ENCODE measurements around the gene TCEA2.

Gene TCEA2

DNA sequence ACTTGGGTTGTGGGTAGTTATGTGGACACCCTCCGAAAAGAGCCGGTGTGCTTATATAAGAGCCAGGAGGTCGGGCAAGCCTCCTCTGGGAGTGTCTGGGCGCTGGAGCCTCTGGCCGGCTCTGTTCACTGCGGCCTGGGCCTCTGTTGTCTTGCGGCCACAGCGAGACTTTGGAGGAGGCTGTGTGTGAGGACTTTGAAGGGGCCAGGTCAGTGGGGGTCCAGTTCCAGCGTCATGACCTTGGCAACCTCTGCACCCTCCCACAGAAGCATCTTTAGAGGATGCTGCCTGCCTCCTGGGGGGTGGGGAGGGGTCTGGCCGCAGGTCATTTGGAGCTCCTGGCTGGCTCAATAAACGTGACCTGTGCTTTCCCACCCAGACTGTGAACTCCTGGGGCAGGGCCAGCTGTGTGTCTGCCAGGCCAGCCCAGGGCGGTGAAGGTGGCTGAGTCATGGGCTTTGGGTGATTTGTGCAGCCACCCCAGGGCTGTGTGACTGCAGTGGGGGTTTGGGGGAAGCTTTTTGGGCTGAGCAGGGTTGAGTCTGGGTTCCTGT lies 1.2 kb downstream of the TCEA2 start:
- Histone ChIP-seq H3F3A (ENCODE audit: insufficient read depth) (no peaks in the 10 kb centered on the region), H3K79me2 (ENCODE audit: insufficient read depth, low read length) (no peaks in the 10 kb centered on the region), H4K20me1 (ENCODE audit: low read depth, low read length) (no peaks in the 10 kb centered on the region), H2AFZ (ENCODE audit: low read depth, low read length, severe bottlenecking) (no peak overlapping the region), H3K4me2 (ENCODE audit: low read depth, low read length, poor library complexity, severe bottlenecking) (no peak overlapping the region), H3K36me3 (ENCODE audit: low read length) (no peaks in the 10 kb centered on the region), H3K9me3 (ENCODE audit: insufficient read depth, low read length) (no peaks in the 10 kb centered on the region), H3K4me3 (ENCODE audit: insufficient read depth, low read length, poor library complexity, severe bottlenecking) (no peak overlapping the region), H3K9me2 (replicated peaks; ENCODE audit: insufficient read depth, low read length) (no peaks in the 10 kb centered on the region), H3K27ac (ENCODE audit: low read depth, low read length) (no peak overlapping the region), H3K27me3 (ENCODE audit: low read length) (no peaks in the 10 kb centered on the region), H3K9ac (ENCODE audit: low read length) (no peak overlapping the region)
- TF ChIP-seq, protein P1, sequence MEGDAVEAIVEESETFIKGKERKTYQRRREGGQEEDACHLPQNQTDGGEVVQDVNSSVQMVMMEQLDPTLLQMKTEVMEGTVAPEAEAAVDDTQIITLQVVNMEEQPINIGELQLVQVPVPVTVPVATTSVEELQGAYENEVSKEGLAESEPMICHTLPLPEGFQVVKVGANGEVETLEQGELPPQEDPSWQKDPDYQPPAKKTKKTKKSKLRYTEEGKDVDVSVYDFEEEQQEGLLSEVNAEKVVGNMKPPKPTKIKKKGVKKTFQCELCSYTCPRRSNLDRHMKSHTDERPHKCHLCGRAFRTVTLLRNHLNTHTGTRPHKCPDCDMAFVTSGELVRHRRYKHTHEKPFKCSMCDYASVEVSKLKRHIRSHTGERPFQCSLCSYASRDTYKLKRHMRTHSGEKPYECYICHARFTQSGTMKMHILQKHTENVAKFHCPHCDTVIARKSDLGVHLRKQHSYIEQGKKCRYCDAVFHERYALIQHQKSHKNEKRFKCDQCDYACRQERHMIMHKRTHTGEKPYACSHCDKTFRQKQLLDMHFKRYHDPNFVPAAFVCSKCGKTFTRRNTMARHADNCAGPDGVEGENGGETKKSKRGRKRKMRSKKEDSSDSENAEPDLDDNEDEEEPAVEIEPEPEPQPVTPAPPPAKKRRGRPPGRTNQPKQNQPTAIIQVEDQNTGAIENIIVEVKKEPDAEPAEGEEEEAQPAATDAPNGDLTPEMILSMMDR (IDR thresholded peaks at IDR 0.05; ENCODE audit: insufficient read depth, low read length, poor library complexity, severe bottlenecking): no peak
- TF ChIP-seq EZH2phosphoT487 (conservative IDR thresholded peaks at IDR 0.05; ENCODE audit: low read length): no peak

DNA sequence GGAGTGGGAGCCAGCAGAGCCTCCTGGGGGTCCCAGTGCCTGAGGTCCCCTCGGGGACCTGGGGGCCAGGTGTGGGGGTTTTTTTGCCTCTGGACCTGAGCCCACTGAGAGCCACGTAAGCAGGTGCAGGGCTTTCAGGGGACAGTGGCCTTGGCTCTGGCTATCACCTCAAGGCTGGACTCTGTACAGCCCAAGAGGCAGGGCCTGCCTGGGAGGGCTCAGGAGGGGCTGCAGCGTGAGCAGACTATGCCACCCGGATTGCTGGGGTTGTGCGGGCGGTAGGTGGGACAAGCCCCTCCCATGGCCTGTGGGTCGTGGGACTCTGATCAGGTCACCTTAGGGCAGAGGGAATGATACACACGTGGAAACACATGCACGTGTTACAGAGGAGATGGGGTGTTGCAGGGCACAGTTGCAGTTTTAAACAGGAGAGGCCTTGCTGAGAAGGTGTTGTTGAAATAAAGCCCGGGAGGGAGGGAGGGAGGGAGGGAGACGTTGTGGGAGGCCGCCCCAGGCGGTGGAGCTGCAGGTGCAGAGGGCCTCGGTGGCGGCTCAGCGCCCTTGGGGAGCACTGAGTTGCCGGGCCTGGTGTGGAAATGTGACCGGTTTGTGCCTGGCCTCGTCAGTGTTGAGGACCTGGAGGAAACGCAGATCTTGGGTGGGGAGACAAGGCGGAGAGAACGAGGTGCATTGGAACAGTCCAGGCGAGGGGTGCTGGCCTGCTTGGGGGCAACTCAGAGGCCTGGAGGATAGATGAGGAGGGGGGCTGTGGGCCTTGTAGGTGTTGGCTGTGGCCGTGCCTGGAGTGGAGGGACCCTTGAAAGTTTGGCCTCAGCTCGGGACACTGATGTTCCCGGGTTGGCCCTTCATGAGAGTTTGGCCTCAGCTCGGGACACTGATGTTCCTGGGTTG lies 2.3 kb downstream of the TCEA2 start:
- TF ChIP-seq EZH2phosphoT487 (conservative IDR thresholded peaks at IDR 0.05; ENCODE audit: low read length): no peak
- TF ChIP-seq, protein P1 (IDR thresholded peaks at IDR 0.05; ENCODE audit: insufficient read depth, low read length, poor library complexity, severe bottlenecking): no peak
- no peaks in the 10 kb centered on the region for H3K9me2 ChIP-seq (replicated peaks; ENCODE audit: insufficient read depth, low read length)
- H3K27ac ChIP-seq (ENCODE audit: low read depth, low read length): no peak overlapping the region
- H3K9me3 ChIP-seq (ENCODE audit: insufficient read depth, low read length): no peaks in the 10 kb centered on the region
- H3K79me2 ChIP-seq (ENCODE audit: insufficient read depth, low read length): no peaks in the 10 kb centered on the region
- H3F3A ChIP-seq (ENCODE audit: insufficient read depth): no peaks in the 10 kb centered on the region
- H3K27me3 ChIP-seq (ENCODE audit: low read length): no peaks in the 10 kb centered on the region
- H4K20me1 ChIP-seq (ENCODE audit: low read depth, low read length): no peaks in the 10 kb centered on the region
- no peak overlapping the region for H3K4me3 ChIP-seq (ENCODE audit: insufficient read depth, low read length, poor library complexity, severe bottlenecking)
- H3K9ac ChIP-seq (ENCODE audit: low read length): no peak overlapping the region
- H3K4me2 ChIP-seq (ENCODE audit: low read depth, low read length, poor library complexity, severe bottlenecking): no peak overlapping the region
- H3K36me3 ChIP-seq (ENCODE audit: low read length): no peaks in the 10 kb centered on the region
- H2AFZ ChIP-seq (ENCODE audit: low read depth, low read length, severe bottlenecking): no peak overlapping the region

DNA sequence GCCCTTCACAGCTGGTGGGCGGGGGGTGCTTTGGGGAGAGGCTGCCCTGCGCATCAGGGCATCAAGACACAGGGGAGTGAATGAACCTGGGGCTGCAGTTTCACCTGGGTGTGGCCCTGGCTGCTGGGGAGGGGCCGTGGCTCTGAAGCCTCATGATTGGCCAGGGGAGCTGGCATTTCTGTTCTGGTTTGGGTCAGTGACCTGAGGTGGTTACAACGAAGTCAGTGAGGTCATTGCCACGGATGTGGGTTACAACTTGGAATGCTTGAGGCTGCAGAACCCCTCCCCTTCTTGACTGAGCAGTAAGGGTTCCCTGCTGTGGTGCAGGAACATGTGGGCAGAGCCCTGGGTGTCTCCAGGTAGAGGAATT lies 3.0 kb downstream of the TCEA2 start:
- H3F3A ChIP-seq (ENCODE audit: insufficient read depth): no peaks in the 10 kb centered on the region
- H3K4me3 ChIP-seq (ENCODE audit: insufficient read depth, low read length, poor library complexity, severe bottlenecking): no peak overlapping the region
- no peaks in the 10 kb centered on the region for H4K20me1 ChIP-seq (ENCODE audit: low read depth, low read length)
- H3K9me2 ChIP-seq (replicated peaks; ENCODE audit: insufficient read depth, low read length): no peaks in the 10 kb centered on the region
- no peak overlapping the region for H3K27ac ChIP-seq (ENCODE audit: low read depth, low read length)
- no peaks in the 10 kb centered on the region for H3K79me2 ChIP-seq (ENCODE audit: insufficient read depth, low read length)
- TF ChIP-seq EZH2phosphoT487 (conservative IDR thresholded peaks at IDR 0.05; ENCODE audit: low read length): no peak
- TF ChIP-seq, protein P1 (IDR thresholded peaks at IDR 0.05; ENCODE audit: insufficient read depth, low read length, poor library complexity, severe bottlenecking): no peak
- no peaks in the 10 kb centered on the region for H3K36me3 ChIP-seq (ENCODE audit: low read length)
- H3K27me3 ChIP-seq (ENCODE audit: low read length): no peaks in the 10 kb centered on the region
- no peak overlapping the region for H2AFZ ChIP-seq (ENCODE audit: low read depth, low read length, severe bottlenecking)
- no peaks in the 10 kb centered on the region for H3K9me3 ChIP-seq (ENCODE audit: insufficient read depth, low read length)
- no peak overlapping the region for H3K9ac ChIP-seq (ENCODE audit: low read length)
- H3K4me2 ChIP-seq (ENCODE audit: low read depth, low read length, poor library complexity, severe bottlenecking): no peak overlapping the region
